Activated CD4-positive, alpha-beta T cell treated with anti-CD3 and anti-CD28 coated beads, Interleukin-2, amount 50 U/mL, for 1 hour (primary cell): ENCODE results near the gene DBX2.
"Not testable (repeated sequence)": the region's sequence is repeated elsewhere in the genome, so short reads cannot be mapped to it uniquely, and the experiment has no call there.

Experiments
- DNase-seq: peaks from one replicate; pipeline ENCODE4 v3.0.0-alpha.2; 2020

DBX2 gene

GRCh38 chr12:45008211-45008610, 42.7 kb downstream of the DBX2 start:
- DNase-seq, result no peak

DNA sequence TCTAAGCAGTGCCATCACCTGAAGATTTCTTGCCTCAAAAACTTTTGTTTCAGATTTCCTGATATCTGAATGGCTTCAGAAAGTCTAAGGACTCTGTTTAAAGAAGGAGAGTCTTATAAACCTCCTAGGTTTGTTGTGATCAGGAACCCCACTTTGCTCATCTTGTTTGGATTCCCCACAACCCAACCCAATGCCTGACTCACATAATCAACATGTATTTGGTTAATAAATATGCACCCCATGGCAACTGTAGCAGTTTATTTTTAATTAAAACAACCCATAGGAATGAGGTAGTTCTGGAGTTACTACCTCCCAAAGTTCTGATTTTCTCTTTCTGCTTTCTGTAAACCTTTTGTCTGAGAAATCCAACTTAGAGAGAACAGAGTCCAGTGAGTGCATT, 51.5 kb downstream of the DBX2 start:
- DNase-seq, result no peak

GRCh38 chr12:44993161-44993560, 57.7 kb downstream of the DBX2 start:
- no peak for DNase-seq

DNA sequence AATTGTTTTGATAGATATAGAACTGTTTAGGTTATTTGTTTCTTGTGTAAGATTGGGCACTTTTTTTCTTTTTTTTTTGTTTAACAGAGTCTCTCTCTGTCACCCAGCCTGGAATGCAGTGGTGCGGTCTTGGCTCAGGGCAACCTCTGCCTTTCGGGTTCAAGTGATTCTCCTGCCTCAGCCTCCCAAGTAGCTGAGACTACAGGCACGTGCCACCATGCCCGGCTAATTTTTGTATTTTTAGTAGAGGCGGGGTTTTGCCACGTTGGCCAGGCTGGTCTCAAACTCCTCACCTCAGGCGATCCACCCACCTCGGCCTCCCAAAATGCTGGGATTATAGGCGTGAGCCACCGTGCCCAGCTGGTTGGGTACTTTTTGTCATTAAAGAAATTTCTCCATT, 66.0 kb downstream of the DBX2 start:
- not testable (repeated sequence) for DNase-seq

GRCh38 chr12:44979918-44980317, 71.0 kb downstream of the DBX2 start:
- DNase-seq, result no peak

GRCh38 chr12:44976246-44976645, 74.7 kb downstream of the DBX2 start:
- DNase-seq, result no peak

DNA sequence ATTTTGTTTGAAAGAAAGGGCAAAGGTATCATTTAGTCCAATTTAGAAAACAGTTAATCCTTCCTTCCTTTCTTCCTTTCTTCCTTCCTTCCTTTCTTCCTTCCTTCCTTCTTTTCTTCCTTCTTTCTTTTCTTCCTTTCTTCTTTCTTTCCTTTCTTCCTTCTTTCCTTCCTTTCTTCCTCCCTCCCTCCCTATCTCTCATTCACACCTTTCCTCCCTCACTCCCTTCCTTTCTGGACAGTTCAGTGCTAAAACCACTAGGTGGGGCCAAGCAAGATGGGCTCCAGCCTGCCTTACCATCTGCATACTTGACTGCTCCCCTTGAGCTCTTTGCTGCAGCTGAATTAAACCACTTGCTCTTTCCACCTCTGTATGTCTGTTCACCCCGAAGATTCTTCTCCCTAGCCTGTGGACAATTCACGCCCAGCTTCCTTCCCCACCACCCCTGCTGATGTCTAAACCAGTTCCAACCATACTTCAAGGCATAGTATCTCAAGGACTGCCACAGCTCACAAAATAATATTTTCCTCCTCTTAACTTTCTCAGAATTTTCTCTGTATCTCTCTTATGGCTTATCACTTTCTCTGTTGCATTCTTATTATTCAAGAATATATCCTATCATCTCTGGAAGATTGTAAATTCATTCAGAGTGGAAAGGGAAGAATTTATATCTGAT, 78.0 kb downstream of the DBX2 start:
- DNase-seq, result no peak

GRCh38 chr12:44968965-44969364, 81.9 kb downstream of the DBX2 start:
- no peak for DNase-seq
